HPDE6-E6E7 (cell line): ENCODE measurements around the gene SLC7A10.

Experiments
- DNase-seq: peaks from one replicate; pipeline ENCODE4 v3.0.0; 2011; ENCODE audit warnings: missing footprints; ENCODE audit errors: extremely low spot score

SLC7A10 gene

DNA sequence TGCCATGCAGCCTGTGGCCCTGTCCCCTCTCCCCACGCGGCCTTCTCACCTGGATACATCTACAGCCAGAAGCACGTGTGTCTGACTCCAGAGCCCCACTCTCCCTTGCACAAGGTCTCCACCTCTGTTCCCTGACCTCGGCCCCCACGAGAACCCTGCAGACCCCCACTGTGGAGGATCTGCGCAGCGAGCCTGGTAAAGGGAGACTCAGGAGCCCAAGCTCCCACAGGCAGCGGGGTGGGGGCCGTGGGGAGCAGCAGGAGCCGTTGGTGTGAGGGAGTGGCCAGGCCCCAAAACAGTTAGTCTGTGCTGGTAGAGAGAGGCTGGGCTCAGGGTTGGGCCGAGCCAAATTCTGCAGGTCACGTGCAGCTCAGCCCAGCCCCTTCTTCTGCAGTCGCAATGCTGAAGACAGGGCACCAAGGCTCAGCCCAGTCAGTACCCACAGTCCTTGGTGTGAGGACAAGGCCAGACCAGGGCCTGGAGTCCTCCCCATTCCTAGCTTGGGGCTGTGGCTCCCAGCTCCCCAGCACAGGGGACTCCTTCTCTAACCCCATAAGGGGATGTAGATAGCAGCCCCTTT is 28.7 kb upstream of the SLC7A10 start:
- no peak for DNase-seq

DNA sequence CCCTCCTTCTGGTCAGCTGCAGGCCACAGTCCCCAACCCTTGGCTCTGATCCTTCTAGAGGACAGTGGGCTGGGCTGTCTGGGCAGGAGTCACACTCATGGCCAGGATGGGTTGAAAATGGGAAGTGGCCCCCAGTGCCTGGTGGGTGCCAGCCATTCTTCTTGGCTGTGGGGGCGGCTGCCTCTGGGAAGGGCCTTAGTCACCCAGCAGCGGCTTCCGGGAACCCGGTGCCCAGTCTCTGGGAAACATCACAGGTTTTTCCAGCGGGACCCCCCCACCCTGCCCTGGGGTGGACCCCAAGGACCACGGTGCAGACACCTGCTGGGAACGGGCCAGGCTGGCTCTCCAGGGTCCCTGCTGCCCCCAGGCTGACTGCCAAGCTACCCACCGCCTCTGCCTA is 27.3 kb upstream of the SLC7A10 start:
- DNase-seq, result no peak

DNA sequence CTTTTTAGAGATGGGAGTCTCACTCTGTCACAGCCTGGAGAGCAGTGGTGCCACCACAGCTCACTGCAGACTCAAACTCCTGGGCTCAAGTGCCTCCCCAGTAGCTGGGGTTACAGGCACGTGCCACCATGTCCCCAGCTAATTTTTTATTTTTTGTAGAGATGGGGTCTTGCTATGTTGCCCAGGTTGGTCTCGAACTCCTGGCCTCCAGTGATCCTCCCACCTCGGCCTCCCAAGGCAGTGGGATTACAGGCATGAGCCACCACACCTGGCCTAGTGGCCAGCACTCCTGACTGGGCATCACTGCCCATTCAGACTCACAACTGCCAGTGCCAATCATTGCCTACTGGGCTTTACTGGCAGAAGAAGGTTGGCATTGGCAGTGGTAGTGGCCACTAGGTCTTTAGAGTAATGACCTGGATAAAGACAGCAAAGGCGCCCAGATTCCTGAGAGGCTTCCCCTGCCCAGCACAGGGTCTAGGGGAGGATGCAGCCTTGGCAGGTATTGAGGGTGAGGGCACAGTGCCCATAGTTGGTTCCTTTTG is 26.8 kb upstream of the SLC7A10 start:
- DNase-seq, result no peak

DNA sequence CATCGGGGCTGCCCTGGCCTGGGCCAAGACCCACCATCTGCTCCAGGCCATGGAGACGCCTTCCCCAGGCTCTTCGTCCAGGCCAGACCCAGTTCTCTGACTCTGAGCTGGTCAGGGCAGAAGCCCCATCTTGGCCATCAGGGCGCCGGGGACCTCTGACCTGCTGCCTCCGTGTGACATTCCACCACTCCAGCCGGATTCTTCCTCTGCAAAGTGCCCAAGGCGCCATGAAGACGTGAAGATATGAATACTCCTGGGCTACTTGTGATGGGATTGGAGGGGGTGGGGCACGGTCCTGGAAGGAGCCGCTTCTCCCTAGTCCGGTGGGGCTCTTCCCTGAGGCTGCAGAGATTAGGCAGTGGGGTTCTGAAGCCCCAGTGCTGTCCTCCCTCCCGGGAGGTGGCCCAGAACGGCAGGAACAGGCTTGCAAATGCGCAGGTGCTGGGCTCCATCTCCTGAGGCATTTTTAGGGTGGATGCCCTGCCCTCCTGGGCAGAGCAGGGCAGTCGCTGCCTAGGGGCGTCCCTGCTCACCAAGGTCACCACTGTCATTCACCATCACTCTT is 26.0 kb upstream of the SLC7A10 start:
- DNase-seq, result no peak

DNA sequence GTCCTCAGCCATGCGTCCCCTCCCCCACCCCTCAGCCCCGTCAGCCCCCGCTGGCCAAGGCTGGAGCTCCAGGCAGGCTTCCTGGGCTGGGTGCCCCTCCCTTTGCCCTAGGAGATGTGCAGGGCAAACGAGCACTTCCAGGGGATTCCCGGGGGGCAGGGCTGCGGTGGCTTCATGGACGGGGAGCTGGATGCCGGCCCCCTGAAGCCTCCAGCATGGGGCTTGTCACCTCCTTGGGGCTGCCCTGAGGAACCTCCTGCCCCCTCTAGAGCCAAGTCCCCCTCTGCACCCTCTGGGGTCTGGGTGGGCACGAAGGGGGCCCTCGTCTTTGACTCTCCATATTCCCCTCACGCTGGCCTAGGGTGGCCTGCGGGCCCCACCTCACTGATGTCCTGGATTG is 25.4 kb upstream of the SLC7A10 start:
- no peak for DNase-seq

DNA sequence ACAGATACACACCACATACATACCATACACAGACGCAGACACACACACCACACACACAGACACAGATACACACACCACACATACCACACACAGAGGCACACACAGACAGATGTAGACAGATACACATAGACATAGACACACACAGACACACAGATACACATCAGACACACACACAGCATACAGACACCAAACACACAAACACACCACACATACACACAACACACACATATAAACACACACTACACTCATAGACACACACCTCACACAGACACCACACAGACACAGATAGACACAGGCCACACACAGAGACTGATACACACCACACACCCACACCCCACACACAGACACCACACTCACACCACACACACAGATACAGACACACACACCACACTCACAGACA is 24.9 kb upstream of the SLC7A10 start:
- DNase-seq, result no peak

DNA sequence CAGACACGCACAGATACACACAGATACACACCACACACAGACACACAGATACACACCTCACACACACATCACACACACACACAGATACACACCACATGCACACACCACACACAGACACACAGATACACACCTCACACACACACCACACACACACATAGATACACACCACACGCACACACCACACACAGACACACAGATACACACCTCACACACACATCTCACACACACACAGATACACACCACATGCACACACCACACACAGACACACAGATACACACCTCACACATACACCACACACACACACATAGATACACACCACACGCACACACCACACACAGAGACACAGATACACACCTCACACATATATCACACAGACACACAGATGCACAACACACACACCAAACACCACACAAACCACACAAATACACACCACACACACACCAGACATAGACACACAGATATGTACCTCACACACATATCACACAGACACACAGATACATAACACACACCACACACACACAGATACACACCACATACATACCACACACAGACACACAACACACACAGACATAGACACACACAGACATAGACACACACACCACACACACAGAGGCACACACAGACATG is 24.2 kb upstream of the SLC7A10 start:
- DNase-seq, result no peak

DNA sequence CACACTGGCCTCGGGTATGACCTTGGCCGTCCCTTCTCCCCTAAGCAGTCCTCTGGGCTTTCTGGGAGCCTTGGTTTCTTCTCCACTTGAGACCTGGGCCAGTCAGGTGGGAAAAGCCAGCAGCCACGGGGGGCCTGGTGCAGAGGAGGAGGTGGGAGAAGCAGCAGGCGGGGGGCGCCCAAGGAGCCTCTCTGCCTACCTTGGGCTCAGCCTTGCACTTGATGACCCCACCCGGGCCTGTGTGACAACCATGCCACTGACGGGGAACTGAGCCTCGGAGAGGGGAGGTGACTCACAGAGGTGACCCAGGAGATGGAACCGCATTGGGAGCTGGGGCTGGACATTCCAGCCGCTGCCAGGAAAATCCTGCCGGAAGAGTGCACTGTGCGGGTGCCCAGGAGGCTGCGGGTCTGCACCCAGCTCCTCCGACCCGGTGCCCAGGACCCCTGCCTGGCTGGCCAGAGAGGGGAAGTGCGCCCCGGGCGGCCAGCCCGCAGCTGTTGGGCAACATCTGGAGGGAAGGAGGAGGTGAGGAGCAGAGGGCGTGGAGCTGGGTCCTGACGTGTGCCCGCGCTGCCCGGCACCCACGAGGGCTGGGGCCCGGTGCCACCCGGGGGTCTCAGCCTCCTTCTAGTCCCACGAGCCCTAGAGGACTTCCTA is 23.4 kb upstream of the SLC7A10 start:
- peak; percentile 45 for DNase-seq

DNA sequence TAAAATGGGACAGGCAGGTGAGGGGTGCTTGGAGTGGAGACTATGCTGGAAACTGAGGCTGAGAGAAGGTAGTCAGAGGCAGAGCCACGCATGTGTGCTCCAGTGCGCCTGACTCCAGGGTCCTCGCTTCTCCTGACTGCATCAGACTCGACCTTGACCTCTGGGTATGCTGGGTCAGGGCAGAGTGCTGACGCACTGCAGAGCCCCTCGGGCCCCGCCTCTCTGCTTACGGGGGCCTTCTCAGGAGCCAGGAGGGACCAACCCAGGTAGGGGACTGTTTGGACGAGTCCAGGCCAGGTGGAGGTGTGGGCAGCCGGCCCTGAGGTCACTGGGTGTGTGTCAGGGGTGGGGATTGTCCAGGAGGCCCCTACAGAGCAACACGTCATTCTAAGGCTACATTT is 22.9 kb upstream of the SLC7A10 start:
- DNase-seq, result no peak

DNA sequence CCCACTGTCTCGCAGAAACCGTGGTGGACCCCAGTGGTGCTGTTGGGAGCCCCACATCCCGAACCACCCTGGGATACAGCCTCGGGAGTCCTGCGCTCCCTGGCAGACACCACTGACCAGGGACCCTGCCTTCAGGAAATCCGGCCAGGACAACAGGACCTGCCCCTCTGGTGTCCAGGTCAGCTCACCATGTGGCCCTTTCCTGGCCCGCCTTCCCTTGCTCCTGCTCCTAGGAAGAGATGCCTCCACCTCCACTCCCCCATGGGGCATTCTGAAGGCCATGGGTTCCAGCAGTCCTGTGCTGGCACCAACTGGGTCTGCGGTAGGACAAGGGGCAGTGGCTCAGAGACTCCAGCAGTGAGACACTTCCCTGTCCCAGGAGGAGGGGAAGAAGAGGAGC is 22.5 kb upstream of the SLC7A10 start:
- DNase-seq, result no peak

DNA sequence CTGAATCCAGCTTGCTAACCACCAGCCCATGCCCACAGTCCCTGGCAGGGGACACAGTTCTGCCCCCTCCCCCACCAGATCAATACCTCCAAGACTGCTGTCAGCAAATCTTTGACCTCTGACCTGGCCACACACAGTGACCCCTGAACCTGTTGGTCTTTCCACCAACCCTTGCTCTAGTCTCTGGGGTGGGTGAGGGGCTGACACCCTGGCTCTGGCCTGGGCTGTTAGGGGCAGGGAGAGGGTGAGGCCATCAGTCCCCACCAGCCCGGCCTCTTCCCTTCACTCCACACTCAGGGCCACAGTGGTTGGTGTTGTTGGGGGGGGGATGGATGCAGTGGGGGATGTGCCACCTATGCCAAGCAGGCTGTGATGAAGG is 21.8 kb upstream of the SLC7A10 start:
- no peak for DNase-seq

DNA sequence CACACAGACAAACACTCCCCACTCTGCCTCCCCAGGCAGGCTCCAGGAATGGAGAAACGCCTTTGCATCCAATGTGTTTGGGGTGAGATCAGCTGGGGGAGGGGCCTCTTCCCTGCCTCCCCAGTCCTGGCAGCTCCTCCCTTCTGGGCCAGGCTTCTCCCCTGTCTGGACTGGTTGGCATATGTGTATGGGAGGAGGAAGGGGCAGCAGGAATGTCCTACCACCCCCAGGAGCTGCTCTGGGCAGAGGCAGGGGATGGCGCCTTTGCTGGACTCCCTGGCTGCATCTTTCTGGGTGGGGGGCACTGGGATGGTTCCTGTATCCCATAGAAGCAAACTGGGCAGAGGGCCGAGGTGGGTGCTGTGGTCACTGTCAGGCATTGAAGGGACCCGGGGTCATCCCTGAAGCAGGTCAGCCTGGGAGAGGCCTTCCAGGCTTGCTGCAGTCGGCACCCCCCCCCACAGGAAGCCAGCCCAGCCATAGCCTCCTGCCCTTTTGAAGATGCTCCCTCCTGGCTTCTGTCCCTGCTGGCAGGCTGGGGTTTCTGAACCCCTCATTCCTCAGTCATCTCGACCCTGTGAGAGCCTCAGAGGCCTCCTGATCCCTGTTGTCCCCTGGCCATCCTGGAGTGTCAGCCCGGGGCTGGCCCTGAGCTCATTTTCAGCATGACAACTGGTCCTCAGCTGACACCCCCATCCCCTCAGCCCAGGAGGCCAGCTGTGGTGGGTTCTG is 21.2 kb upstream of the SLC7A10 start:
- no peak for DNase-seq

DNA sequence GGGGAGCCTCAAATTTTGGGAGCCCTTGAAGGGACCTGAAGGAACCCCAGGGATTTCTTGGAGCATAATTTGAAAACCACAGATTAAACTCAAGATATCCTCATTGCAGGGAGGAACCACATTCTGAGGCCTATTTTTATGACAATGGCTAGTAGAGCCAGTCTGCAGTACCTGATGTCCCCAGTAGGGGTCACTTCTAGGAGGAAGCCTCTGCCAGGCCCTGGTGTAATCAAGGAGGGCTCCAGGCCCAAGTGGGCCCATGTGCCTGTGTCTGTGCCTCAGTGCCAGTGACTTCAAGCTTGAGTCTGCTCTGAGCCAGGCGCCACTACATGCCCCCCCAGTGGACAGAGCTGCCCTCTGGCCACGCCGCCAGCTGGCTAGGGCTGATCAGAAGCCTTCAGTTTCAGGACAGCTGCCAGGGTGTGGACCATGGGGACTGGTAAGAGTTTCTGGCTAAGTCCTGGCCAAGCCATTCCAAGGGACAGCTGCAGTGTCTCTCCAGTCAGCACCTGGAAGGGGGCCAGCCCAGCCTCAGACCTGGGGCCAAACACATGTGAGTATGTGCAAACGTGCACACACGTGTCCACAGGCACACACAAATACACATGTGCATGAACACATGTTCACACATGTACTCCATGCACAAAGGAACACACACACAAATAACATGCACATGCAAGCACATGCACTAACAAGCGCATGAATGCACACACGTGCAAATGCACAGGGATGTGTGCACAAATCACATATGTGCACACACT is 20.5 kb upstream of the SLC7A10 start:
- DNase-seq, result no peak

DNA sequence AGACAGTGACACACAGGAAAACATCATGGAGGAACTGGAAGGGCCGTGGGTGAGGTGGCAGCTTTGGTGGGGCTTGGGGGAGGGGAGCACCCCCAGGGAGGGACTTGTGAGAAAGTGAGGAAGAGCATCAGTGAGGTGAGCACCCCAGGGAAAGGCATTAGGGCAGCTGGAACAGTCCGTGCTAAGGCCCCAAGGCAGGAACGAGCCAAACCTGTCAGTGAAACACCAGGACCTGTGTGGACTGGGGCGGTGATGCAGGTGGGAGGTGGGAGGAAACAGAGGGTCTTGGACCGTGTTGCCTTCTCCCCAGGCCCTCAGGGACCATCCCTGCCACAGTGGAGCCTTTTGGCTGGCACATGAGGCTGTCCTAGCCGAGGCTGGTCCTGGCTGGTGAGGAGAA is 17.3 kb upstream of the SLC7A10 start:
- DNase-seq, result no peak

DNA sequence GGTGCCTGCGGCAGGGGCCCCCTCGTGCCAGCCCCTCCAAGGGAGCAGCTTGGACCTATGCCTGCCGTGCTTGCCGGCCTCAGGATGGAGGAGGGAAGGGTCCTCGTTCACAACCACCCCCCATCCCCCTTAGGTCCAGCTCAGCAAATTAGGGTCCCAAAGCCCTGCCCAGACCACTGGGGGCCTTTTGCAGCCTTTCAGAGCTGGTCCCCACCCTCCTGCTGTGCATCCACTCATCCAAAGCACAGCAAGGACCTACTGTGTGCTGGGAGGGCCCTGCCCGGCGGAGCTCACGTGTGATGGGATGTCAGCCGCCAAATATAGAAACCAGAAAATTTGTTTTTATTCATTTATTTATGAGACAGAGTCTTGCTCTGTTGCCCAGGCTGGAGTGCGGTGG is 16.5 kb upstream of the SLC7A10 start:
- no peak for DNase-seq

DNA sequence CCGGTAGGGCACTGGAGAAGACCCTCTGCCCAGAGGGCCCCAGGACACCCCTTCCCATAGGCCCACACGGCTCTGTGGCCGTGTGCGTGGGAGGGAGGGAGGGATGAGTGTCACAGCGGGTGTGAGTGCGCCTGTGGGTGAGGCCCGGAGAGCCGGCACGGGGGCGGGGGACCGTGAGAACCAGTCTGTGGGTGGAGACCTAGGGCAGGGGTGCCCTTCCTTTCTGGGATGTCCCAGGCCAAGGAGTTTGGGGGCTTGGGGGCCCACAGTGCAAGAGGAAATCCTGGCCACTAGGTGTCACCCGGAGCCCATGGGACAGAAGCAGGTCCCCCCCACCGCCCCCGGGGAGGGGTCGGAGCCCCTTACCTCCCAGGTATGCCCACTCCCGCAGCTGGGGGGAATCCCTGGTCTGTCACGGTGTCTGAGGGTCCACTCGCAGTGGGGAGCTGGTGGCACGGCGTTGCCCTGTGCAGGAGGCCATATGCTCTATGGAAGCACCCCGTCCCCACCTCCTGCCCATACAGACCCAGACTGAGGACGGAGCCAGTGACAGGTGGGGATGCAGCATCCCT is 16.0 kb upstream of the SLC7A10 start:
- no peak for DNase-seq

DNA sequence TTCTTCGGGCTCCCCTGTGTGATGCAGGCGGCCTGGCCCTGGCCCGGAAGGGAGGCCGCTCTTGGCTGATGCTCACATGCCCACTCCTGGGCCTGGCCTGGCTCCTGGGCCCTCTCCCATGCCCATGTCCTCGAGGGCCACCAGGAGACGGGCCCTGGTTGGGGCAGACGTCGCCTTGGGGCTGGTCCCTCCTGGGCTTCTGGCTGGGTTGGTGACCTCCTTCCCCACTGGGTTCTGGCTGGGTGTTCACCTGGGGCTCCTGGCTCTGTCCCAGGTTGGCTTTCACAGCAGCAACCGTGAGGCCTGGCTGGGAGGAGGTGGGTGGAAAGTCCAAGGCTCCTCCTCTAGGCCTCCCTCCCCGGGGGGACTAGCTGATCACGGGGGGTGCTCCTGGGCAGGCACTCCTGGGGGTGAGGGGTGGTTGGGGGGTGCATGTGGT is 15.5 kb upstream of the SLC7A10 start:
- DNase-seq, result no peak

DNA sequence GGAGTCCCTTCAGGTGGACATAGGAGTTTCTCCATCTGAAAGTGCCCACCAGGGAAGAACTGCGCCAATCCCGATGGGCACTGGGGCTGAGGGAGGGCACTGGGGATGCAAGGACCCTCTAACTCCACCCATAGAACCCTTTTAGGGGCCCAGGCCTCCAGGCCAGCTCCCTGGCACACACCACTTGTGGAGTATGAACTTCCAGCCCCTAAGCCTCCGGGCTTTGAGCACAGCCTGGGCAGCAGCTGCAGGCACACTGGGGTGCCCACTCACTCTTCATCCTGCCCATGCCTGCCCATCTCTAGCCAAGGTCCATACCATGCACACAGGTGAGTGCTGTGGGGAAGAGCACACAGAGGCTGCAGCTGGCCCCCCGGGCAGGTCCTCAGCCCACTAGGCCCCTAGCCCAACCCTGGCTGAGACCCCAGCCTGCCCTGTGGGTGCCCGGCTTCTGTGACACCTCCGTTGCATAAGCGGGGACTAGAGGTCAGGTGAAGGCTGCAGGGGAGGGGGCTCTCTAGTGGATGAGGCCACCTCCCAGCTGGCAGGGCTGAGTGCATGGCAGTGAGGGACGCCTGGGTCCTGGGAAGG is 14.6 kb upstream of the SLC7A10 start:
- DNase-seq, result no peak

DNA sequence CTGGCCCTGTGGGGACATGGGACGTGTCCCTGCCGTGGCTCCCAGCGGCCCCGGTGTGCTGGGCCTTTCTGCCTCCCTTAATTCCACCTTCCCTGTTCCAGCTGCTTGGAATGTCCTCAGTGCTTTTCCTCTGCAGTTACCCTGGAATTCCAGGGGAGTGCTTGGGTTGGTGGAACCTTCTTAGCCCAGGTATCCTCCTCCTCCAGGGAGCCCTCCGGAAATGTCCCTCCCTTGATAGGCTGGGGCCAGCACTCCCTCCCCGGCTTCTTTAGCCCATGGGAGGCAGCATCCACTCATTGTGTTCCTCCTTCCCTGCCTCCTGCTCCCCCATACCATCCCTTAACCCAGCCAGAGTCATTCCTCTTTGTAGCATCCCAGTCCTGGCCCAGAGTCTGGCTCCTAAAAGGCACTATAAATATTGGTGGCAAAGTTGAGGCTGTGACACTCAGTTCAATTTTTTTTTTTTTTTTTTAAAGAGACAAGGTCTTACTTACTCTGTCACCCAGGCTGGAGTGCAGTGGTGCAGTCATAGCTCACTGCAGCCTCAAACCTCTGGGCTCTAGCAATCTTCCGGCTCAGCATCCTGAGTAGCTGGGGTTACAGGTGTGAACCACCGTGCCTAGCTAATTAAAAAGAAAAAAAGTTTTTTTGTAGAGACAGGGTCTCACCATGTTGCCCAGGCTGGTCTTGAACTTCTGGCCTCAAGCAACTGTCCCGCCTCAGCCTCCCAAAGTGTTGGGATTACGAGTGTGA is 13.7 kb upstream of the SLC7A10 start:
- no peak for DNase-seq
